Measurements from ENCODE around the gene ARPC1A. TPM values are rescaled to one million over a fixed set of nuclear protein-coding genes. Genes with fewer than 3 reads are reported as not detected.

ARPC1A gene
- total RNA-seq, 1 experiment from 2014 or later = 253 TPM

GRCh38 chr7:99359465-99360154, 33.9 kb downstream of the ARPC1A start:
- BruUV-seq (replicated peaks) = no TSS peak
- no peaks in the 10 kb centered on the region for H3K4me1 ChIP-seq (ENCODE audit: control insufficient read depth, insufficient read depth, low read length)
- no peaks in the 10 kb centered on the region for H3K9me3 ChIP-seq (ENCODE audit: control insufficient read depth, insufficient read depth, low read depth, low read length)
- ChIA-PET CTCF (no interaction called here), POLR2A (interaction anchor here (0.6 kb wide), 1 partner anchor 277 kb away, joined by 4 read pairs; no protein-coding TSS in a partner anchor)
- no peaks in the 10 kb centered on the region for H3K27me3 ChIP-seq (ENCODE audit: control insufficient read depth, insufficient read depth, low read length)
- TF ChIP-seq TCF7L2 (IDR thresholded peaks at IDR 0.05; ENCODE audit: low read depth, low read length) (no peak), CTCF (IDR thresholded peaks at IDR 0.05) (no peak), SIN3A (IDR thresholded peaks at IDR 0.05; ENCODE audit: borderline replicate concordance, insufficient read depth, low read depth, low read length) (no peak), POLR2AphosphoS5 (IDR thresholded peaks at IDR 0.05; ENCODE audit: low read depth, low read length) (no peak), REST (IDR thresholded peaks at IDR 0.05; ENCODE audit: insufficient read depth in 1 of 2, low read depth in 2 of 2, low read length in 1 of 2) (no peak)
- in situ Hi-C loops (cut with HindIII; ENCODE audit: low pct_unique_long_range_greater_than_20kb, low sequenced_read_pairs) = no loop called here
- peaks cover 12% of the 10 kb centered on the region; the same call in 1 of the 2 replicates for H3K36me3 ChIP-seq (ENCODE audit: control insufficient read depth, insufficient read depth, low read length)
- ATAC-seq = no peak
- no peak overlapping the region for H3K27ac ChIP-seq (ENCODE audit: low read length)
- no peak overlapping the region for H3K4me3 ChIP-seq (ENCODE audit: low read depth in 2 of 2, low read length in 2 of 2)
- intact Hi-C loops (cut with micrococcal nuclease; ENCODE audit: unreplicated experiment) = no loop called here
- no peak for DNase-seq (ENCODE audit: low read depth, low spot score)

GRCh38 chr7:99362801-99363200, 37.1 kb downstream of the ARPC1A start:
- Histone ChIP-seq H3K27ac (ENCODE audit: low read length) (no peak overlapping the region), H3K27me3 (ENCODE audit: control insufficient read depth, insufficient read depth, low read length) (no peaks in the 10 kb centered on the region), H3K4me1 (ENCODE audit: control insufficient read depth, insufficient read depth, low read length) (no peaks in the 10 kb centered on the region), H3K4me3 (ENCODE audit: low read depth in 2 of 2, low read length in 2 of 2) (no peak overlapping the region), H3K36me3 (ENCODE audit: control insufficient read depth, insufficient read depth, low read length) (peaks cover 14% of the 10 kb centered on the region; the same call in 1 of the 2 replicates), H3K9me3 (ENCODE audit: control insufficient read depth, insufficient read depth, low read depth, low read length) (no peaks in the 10 kb centered on the region)
- intact Hi-C loops (cut with micrococcal nuclease; ENCODE audit: unreplicated experiment) = no loop called here
- in situ Hi-C loops (cut with HindIII; ENCODE audit: low pct_unique_long_range_greater_than_20kb, low sequenced_read_pairs) = no loop called here
- POLR2A ChIA-PET = interaction anchor here (0.7 kb wide), 1 partner anchor 11 kb away, joined by 4 read pairs; no protein-coding TSS in a partner anchor
- ATAC-seq (no peak), DNase-seq (ENCODE audit: low read depth, low spot score) (no peak)
- TF ChIP-seq TCF7L2 (IDR thresholded peaks at IDR 0.05; ENCODE audit: low read depth, low read length) (no peak), POLR2AphosphoS5 (IDR thresholded peaks at IDR 0.05; ENCODE audit: low read depth, low read length) (no peak), REST (IDR thresholded peaks at IDR 0.05; ENCODE audit: insufficient read depth in 1 of 2, low read depth in 2 of 2, low read length in 1 of 2) (no peak), CTCF (IDR thresholded peaks at IDR 0.05) (no peak), SIN3A (IDR thresholded peaks at IDR 0.05; ENCODE audit: borderline replicate concordance, insufficient read depth, low read depth, low read length) (no peak)
- TSS peak; percentile 57 for BruUV-seq (replicated peaks)
- CTCF ChIA-PET = no interaction called here
